Measurements from ENCODE around the gene PRH2.

The PRH2 gene

DNA sequence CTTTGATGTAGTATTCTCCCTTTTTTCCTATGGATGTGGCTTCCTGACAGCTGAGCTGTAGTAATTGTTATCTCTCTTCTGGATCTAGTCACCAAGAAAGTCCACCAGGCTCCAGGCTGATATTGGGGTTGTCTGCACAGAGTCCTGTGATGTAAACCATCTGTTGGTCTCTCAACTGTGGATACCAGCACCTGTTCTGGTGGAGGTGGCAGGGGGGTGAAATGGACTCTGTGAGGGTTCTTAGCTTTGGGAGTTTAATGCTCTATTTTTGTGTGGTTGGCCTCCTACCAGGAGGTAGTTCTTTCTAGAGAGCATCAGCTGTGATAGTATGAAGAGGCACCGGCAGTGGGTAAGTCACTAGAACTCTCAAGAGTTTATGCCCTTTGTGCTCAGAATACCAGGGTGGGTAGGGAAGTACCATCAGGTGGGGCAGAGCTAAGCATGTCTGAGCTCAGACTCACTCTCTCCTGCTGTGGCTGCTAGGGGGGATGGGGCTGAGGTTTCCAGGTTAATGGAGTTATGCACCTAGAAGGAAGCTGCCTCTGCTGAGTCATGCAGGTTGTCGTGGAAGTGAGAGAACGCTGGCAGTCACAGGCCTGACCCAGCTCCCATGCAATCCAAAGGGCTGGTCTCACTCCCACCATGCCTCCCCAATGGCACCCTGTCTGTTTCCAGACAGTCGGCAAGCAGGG lies 13.0 kb downstream of the PRH2 start:
- peak; percentile 9 for DNase-seq
- TF ChIP-seq, protein P1, sequence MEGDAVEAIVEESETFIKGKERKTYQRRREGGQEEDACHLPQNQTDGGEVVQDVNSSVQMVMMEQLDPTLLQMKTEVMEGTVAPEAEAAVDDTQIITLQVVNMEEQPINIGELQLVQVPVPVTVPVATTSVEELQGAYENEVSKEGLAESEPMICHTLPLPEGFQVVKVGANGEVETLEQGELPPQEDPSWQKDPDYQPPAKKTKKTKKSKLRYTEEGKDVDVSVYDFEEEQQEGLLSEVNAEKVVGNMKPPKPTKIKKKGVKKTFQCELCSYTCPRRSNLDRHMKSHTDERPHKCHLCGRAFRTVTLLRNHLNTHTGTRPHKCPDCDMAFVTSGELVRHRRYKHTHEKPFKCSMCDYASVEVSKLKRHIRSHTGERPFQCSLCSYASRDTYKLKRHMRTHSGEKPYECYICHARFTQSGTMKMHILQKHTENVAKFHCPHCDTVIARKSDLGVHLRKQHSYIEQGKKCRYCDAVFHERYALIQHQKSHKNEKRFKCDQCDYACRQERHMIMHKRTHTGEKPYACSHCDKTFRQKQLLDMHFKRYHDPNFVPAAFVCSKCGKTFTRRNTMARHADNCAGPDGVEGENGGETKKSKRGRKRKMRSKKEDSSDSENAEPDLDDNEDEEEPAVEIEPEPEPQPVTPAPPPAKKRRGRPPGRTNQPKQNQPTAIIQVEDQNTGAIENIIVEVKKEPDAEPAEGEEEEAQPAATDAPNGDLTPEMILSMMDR (IDR thresholded peaks at IDR 0.05; ENCODE audit: low read depth, low read length), result no peak
- no peaks in the 10 kb centered on the region for H3K36me3 ChIP-seq

DNA sequence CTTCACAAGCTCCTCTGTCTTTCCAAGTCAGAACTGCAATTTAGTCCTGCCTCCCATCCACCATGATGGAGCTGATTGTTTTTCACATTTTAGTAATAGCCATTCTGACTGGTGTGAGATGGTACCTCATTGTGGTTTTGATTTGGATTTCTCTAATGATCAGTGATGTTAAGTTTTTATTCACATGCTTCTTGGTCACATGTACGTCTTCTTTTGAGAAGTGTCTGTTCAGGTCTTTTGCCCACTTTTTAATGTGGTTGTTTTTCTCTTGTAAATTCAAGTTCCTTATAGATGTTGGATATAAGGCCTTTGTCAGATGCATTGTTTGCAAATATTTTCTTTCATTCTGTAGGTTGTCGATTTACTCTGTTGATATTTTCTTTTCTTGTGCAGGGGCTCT lies 14.1 kb downstream of the PRH2 start:
- Histone ChIP-seq H3K36me3 (no peaks in the 10 kb centered on the region), H3K9me3 (no peaks in the 10 kb centered on the region), H3K4me1 (no peaks in the 10 kb centered on the region), H3K27me3 (no peaks in the 10 kb centered on the region), H3K4me3 (ENCODE audit: low read depth, low read length) (no peak overlapping the region)
- DNase-seq, result no peak
- TF ChIP-seq, protein P1 (IDR thresholded peaks at IDR 0.05; ENCODE audit: low read depth, low read length), result no peak

More for the DNA sequence above, 13.0 kb downstream of the PRH2 start:
- no peaks in the 10 kb centered on the region for H3K4me1 ChIP-seq
- no peak overlapping the region for H3K4me3 ChIP-seq (ENCODE audit: low read depth, low read length)
- H3K9me3 ChIP-seq, result no peaks in the 10 kb centered on the region
- H3K27me3 ChIP-seq, result no peaks in the 10 kb centered on the region

DNA sequence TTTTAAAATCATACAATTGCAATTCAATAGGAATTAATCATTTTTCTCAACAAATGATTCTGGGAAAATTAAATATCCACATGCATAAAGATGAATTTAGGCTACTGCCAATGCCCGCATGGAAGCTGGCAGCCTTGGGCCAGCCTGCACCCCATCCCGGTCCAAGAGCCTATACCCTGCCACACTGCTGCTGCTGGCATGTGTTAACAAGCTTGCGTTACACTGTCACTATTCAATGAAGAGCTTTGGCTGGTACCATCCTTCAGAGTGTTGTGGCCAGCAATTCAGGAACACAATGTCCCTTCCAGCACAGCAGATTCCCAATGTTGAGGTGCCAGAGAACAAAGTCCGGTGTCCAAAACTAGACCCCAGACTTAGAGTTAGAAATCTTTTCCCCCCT lies 23.6 kb downstream of the PRH2 start:
- no peak overlapping the region for H3K4me3 ChIP-seq (ENCODE audit: low read depth, low read length)
- no peaks in the 10 kb centered on the region for H3K9me3 ChIP-seq
- no peaks in the 10 kb centered on the region for H3K36me3 ChIP-seq
- TF ChIP-seq, protein P1 (IDR thresholded peaks at IDR 0.05; ENCODE audit: low read depth, low read length), result no peak
- no peaks in the 10 kb centered on the region for H3K4me1 ChIP-seq
- no peak for DNase-seq
- H3K27me3 ChIP-seq, result no peaks in the 10 kb centered on the region

DNA sequence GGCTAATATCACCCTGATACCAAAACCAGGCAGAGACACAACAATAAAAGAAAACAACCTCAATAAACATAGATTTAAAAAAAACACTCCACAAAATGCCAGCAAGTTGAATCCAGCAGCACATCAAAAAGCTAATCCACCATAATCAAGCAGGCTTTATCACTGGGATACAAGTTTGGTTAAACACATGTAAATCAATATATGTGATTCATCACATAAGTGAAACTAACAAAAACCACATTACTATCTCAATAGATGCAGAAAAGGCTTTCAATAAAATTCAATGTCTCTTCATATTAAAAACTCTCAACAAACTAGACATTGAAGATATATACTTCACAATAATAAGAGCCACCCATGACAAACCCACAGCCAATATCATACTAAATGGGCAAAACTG lies 27.0 kb downstream of the PRH2 start:
- Histone ChIP-seq H3K9me3 (no peaks in the 10 kb centered on the region), H3K27me3 (no peaks in the 10 kb centered on the region), H3K36me3 (no peaks in the 10 kb centered on the region), H3K4me1 (no peaks in the 10 kb centered on the region), H3K4me3 (ENCODE audit: low read depth, low read length) (no peak overlapping the region)
- TF ChIP-seq, protein P1 (IDR thresholded peaks at IDR 0.05; ENCODE audit: low read depth, low read length), result no peak
- DNase-seq, result no peak

DNA sequence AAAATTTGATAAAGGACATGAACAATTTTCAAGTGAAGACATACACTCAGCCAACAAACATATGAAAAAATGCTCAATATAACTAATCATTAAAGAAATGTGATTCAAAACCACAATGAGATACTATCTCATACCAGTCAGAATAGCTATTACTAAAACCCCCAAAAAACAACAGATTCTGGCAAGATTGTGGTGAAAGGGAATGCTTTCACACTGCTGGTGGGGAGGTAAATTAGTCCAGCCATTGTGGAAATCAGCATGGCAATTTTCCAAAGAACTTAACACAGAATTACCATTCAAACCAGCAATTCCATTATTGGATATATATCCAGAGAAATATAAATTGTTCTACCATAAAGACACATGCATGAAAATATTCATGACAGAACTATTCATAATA lies 28.7 kb downstream of the PRH2 start:
- Histone ChIP-seq H3K9me3 (no peaks in the 10 kb centered on the region), H3K36me3 (no peaks in the 10 kb centered on the region), H3K4me1 (no peaks in the 10 kb centered on the region), H3K4me3 (ENCODE audit: low read depth, low read length) (no peak overlapping the region), H3K27me3 (no peaks in the 10 kb centered on the region)
- DNase-seq, result no peak
- TF ChIP-seq, protein P1 (IDR thresholded peaks at IDR 0.05; ENCODE audit: low read depth, low read length), result no peak

DNA sequence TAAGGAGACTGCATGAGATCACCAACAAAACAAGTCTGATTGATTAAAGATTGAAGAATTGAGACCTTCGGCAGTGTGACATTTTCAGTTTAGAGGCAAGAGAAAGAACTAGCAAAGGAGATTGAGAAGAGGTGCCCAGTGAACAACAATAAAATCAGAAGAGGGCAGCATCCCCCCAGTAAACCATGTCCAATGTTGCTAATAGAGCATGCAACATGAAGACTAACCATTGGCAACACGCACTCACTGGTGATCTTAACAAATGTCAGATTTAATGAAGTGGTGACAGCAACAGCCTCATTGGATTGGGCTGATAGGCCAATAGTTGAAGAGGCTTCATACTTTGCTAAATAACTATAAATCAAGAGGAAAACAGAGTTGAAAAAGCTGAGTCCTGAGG lies 30.8 kb downstream of the PRH2 start:
- no peaks in the 10 kb centered on the region for H3K9me3 ChIP-seq
- DNase-seq, result peak; percentile 18
- H3K36me3 ChIP-seq, result no peaks in the 10 kb centered on the region
- no peak overlapping the region for H3K4me3 ChIP-seq (ENCODE audit: low read depth, low read length)
- H3K4me1 ChIP-seq, result no peaks in the 10 kb centered on the region
- no peaks in the 10 kb centered on the region for H3K27me3 ChIP-seq
- TF ChIP-seq, protein P1 (IDR thresholded peaks at IDR 0.05; ENCODE audit: low read depth, low read length), result peak; percentile 36

All from BE2C (cell line).